AG04450 (cell line): ENCODE measurements around the gene RBM22. TPM values are rescaled to one million over a fixed set of nuclear protein-coding genes. Genes with fewer than 3 reads are reported as not detected.

Experiments used
- CTCF ChIA-PET: fragments of 300-600, 350-600 bp; formaldehyde crosslinking; extraction: SDS; loops from one replicate; lab custom pipeline; 2022; ENCODE audit warnings: antibody characterized with exemption, inconsistent platforms; lab: Charles Lee
- POLR2A ChIA-PET: fragments of 350-600 bp; formaldehyde crosslinking; extraction: SDS; loops from one replicate; lab custom pipeline; 2021; ENCODE audit warnings: antibody characterized with exemption, inconsistent platforms; lab: Yijun Ruan, JAX
- DNase-seq: peaks from one replicate; pipeline ENCODE4 v3.0.0-alpha.2; 2011; ENCODE audit warnings: low read depth, low spot score
- H3K27ac ChIP-seq: one replicate; pipeline ENCODE4 v1.5.1; 2012; ENCODE audit warnings: low read depth, low read length, control low read depth
- H3K27me3 ChIP-seq: one replicate; pipeline ENCODE4 v1.6.0; 2012; ENCODE audit warnings: low read length; ENCODE audit not compliant: control insufficient read depth, insufficient read depth
- H3K4me3 ChIP-seq: 2 replicates; pipeline ENCODE4 v1.5.1; 2011; ENCODE audit warnings: mild to moderate bottlenecking, low read depth, low read length, control low read depth
- H3K9me3 ChIP-seq: 2 replicates; pipeline ENCODE4 v1.5.1; 2012; ENCODE audit warnings: low read length; ENCODE audit not compliant: control insufficient read depth, insufficient read depth
- polyA plus RNA-seq: library from polyadenylated mRNA; depleted of rRNA; stranded (reverse); fragments of >200 nt; gene quantifications from 2 replicates; pipeline ENCODE4 v1.2.3, GENCODE V29; 2011
- TF ChIP-seq, protein P1 (sequence below): IDR thresholded peaks from 2 replicates; pipeline ENCODE4 v1.5.1; 2011; ENCODE audit warnings: low read depth, low read length, control low read depth, inconsistent platforms

The RBM22 gene
- polyA plus RNA-seq, 1 experiment: 49.5 TPM

DNA sequence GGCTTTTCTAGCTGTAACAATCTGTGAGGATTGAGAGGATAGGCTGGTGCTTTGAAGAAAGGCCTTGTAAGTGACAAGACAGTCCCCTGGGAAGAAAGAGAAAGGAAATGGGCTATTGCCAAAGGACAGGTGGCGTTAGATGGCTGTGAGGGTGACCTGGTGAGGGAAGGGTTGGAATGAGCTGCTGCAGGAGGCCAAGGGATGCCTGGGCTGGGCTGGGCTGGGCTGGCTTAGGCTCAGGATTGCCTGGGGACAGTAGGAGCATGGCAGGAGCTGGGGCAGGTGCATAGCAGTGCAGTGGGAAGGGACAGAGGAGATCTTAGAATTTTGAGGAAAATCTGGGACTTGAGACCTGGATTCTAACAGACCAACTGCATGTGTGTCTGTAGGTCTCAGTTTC is 49.5 kb downstream of the RBM22 start:
- POLR2A ChIA-PET: no interaction called here
- no peak for DNase-seq

DNA sequence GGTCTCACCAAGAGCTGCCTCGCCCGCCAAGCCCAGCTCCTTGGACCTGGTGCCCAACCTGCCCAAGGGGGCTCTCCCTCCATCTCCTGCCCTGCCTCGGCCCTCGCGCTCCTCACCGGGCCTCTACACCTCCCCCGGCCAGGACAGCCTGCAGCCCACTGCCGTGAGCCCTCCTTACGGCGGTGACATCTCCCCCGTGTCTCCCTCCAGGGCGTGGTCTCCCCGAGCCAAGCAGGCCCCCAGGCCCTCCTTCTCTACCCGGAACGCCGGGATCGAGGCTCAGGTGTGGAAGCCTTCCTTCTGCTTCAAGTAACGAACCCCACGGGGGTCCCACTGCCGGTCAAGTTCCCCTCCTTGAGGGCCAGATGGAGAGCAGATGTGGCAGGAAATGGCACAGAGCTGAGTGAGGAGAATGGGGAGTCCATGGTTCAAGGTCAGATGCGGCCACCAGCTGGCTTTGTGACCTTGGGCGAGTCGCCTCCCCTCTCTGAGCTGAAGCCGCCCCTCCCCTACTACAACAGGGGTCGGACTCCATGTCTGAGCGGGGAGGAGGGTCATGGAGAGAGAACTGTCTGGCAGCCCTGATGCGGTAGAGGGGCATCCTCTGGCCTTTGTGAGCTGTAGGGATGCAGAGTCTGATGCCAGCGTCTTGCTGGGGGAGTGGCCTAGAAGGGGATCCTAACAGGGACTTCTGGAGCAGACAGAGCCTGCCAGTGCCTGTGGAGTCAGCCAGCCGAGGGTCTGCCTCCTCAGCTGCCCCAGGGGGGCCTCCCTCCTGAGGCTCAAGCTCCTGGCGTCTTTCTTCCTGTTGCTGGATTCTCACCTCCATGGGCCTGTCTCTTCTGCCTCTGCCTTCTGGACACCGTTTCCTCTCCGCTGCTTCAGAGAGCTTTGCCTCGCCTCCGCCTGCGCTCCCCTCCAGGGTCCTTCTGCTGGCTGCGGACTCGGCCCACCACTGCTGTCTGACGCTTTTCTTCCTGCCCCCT is 50.5 kb downstream of the RBM22 start:
- ChIA-PET POLR2A (no interaction called here), CTCF (no interaction called here)
- no peaks in the 10 kb centered on the region for H3K27me3 ChIP-seq
- no peak for DNase-seq
- H3K4me3 ChIP-seq: no peak overlapping the region
- no peaks in the 10 kb centered on the region; the same call in 1 of the 2 replicates for H3K9me3 ChIP-seq
- no peak overlapping the region for H3K27ac ChIP-seq
- TF ChIP-seq, protein P1, sequence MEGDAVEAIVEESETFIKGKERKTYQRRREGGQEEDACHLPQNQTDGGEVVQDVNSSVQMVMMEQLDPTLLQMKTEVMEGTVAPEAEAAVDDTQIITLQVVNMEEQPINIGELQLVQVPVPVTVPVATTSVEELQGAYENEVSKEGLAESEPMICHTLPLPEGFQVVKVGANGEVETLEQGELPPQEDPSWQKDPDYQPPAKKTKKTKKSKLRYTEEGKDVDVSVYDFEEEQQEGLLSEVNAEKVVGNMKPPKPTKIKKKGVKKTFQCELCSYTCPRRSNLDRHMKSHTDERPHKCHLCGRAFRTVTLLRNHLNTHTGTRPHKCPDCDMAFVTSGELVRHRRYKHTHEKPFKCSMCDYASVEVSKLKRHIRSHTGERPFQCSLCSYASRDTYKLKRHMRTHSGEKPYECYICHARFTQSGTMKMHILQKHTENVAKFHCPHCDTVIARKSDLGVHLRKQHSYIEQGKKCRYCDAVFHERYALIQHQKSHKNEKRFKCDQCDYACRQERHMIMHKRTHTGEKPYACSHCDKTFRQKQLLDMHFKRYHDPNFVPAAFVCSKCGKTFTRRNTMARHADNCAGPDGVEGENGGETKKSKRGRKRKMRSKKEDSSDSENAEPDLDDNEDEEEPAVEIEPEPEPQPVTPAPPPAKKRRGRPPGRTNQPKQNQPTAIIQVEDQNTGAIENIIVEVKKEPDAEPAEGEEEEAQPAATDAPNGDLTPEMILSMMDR: no peak

More for the DNA sequence above, 49.5 kb downstream of the RBM22 start:
- Histone ChIP-seq H3K9me3 (no peaks in the 10 kb centered on the region; the same call in 1 of the 2 replicates), H3K27ac (no peak overlapping the region), H3K4me3 (no peak overlapping the region), H3K27me3 (no peaks in the 10 kb centered on the region)
- CTCF ChIA-PET: interaction anchor here (0.5 to 9.3 kb wide), 2 partner anchors 91 to 335 kb away, joined by 3 to 130 read pairs; no protein-coding TSS in a partner anchor
- TF ChIP-seq, protein P1: no peak

DNA sequence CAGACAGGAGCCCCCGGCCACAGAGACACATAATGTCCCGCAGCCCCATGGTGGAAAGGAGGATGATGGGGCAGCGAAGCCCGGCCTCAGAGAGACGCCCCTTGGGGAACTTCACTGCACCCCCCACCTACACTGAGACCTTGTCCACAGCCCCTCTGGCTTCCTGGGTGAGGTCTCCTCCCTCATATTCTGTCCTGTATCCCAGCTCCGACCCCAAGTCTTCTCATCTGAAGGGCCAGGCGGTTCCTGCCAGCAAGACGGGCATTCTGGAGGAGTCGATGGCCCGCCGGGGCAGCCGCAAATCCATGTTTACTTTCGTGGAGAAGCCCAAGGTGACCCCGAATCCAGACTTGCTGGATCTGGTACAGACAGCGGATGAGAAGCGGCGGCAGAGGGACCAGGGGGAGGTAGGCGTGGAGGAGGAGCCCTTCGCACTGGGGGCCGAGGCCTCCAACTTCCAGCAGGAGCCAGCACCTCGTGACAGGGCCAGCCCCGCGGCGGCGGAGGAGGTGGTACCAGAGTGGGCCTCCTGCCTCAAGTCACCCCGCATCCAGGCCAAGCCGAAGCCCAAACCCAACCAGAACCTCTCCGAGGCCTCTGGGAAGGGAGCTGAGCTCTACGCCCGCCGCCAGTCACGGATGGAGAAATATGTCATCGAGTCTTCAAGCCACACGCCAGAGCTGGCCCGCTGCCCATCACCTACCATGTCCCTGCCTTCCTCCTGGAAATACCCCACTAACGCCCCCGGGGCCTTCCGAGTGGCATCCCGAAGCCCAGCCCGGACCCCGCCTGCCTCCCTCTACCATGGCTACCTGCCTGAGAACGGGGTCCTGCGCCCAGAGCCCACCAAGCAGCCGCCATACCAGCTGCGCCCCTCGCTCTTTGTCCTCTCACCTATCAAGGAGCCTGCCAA is 51.5 kb downstream of the RBM22 start:
- H3K9me3 ChIP-seq: no peaks in the 10 kb centered on the region; the same call in 1 of the 2 replicates
- H3K4me3 ChIP-seq: no peak overlapping the region
- no peak overlapping the region for H3K27ac ChIP-seq
- ChIA-PET POLR2A (no interaction called here), CTCF (no interaction called here)
- TF ChIP-seq, protein P1: no peak
- H3K27me3 ChIP-seq: no peaks in the 10 kb centered on the region
- DNase-seq: no peak

DNA sequence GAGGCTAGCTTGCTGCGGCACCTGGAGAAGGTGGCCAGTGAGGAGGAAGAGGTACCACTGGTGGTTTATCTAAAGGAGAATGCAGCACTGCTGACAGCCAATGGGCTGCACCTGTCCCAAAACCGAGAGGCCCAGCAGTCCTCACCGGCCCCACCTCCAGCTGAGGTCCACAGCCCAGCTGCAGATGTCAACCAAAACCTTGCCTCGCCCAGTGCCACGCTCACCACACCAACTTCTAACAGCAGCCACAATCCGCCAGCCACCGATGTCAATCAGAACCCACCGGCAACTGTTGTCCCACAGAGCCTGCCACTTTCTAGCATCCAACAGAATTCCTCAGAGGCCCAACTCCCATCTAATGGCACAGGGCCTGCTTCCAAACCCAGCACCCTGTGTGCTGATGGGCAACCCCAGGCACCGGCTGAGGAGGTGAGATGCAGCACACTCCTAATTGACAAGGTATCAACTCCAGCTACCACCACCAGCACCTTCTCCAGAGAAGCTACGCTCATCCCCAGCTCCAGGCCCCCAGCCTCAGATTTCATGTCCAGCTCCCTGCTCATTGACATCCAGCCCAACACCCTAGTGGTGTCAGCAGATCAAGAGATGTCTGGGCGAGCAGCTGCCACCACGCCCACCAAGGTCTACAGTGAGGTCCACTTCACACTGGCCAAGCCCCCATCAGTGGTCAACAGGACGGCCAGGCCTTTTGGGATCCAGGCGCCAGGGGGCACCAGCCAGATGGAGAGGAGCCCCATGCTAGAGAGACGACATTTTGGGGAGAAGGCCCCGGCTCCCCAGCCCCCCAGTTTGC is 52.4 kb downstream of the RBM22 start:
- no peak for DNase-seq
- Histone ChIP-seq H3K27ac (no peak overlapping the region), H3K9me3 (no peaks in the 10 kb centered on the region; the same call in 1 of the 2 replicates), H3K27me3 (no peaks in the 10 kb centered on the region), H3K4me3 (no peak overlapping the region)
- CTCF ChIA-PET: no interaction called here
- TF ChIP-seq, protein P1: no peak
- POLR2A ChIA-PET: no interaction called here
